SK-N-SH (cell line): ENCODE data around the gene LSR. TPM values are rescaled to one million over a fixed set of nuclear protein-coding genes. Genes with fewer than 3 reads are reported as not detected.

Experiments used
- CTCF ChIA-PET: fragments of 300-600, 350-600 bp; formaldehyde crosslinking; extraction: SDS; loops from one replicate; lab custom pipeline; 2021; lab: Yijun Ruan, JAX
- POLR2A ChIA-PET: fragments of 350-600 bp; sonication (Branson Sonifier 250); formaldehyde crosslinking; extraction: SDS; loops from one replicate; lab custom pipeline; 2020; ENCODE audit warnings: antibody characterized with exemption, inconsistent platforms; lab: Yijun Ruan, JAX
- DNase-seq: peaks from one replicate; pipeline ENCODE4 v3.0.0; 2012
- H2AFZ ChIP-seq: fragments of 200-600 bp; sonication (generic); 2 replicates; pipeline ENCODE4 v1.8.1; 2016; ENCODE audit warnings: antibody characterized with exemption, mild to moderate bottlenecking, low read depth
- H3F3A ChIP-seq: fragments of 200-600 bp; sonication (generic); replicated peaks from 2 replicates; pipeline ENCODE3; 2016; ENCODE audit warnings: antibody characterized with exemption, mild to moderate bottlenecking; ENCODE audit not compliant: insufficient read depth
- H3K27ac ChIP-seq, 2 experiments: fragments of 200-500 bp in 1 of 2; fragments of 200-600 bp in 1 of 2; sonication (Bioruptor generic) in 1 of 2; sonication (generic), shearing (Covaris generic) in 1 of 2; 2 replicates each; pipeline versions ENCODE4 v1.5.1 to v1.6.1; 2014 to 2016; ENCODE audit warnings: low read depth in 2 of 2, inconsistent platforms in 1 of 2, low read length in 1 of 2, mild to moderate bottlenecking in 1 of 2, mixed read lengths in 1 of 2
- H3K27me3 ChIP-seq: fragments of 200-600 bp; sonication (generic), shearing (Covaris generic); 2 replicates; pipeline ENCODE4 v1.6.1; 2016; ENCODE audit warnings: mixed run types; ENCODE audit not compliant: insufficient read depth
- H3K36me3 ChIP-seq, 2 experiments: fragments of 200-500 bp in 1 of 2; fragments of 200-600 bp in 1 of 2; sonication (Bioruptor generic) in 1 of 2; sonication (generic) in 1 of 2; replicated peaks in 1 of 2; 2 replicates each; pipeline versions ENCODE3 to v1.5.1; 2014 to 2016; ENCODE audit warnings: low read length in 1 of 2, mild to moderate bottlenecking in 1 of 2; ENCODE audit not compliant: insufficient read depth in 2 of 2, control insufficient read depth in 1 of 2
- H3K4me1 ChIP-seq, 2 experiments: fragments of 200-500 bp in 1 of 2; fragments of 200-600 bp in 1 of 2; sonication (Bioruptor generic) in 1 of 2; sonication (generic), shearing (Covaris generic) in 1 of 2; 2 replicates each; pipeline versions ENCODE4 v1.5.1 to v1.6.1; 2014 to 2016; ENCODE audit warnings: low read depth in 1 of 2, low read length in 1 of 2, mixed run types in 1 of 2; ENCODE audit not compliant: insufficient read depth in 2 of 2, control insufficient read depth in 1 of 2
- H3K4me2 ChIP-seq: fragments of 200-600 bp; sonication (generic), shearing (Covaris generic); 2 replicates; pipeline ENCODE4 v1.6.1; 2017; ENCODE audit warnings: mixed run types
- H3K4me3 ChIP-seq, 2 experiments: fragments of 200-500 bp in 1 of 2; fragments of 200-600 bp in 1 of 2; sonication (Bioruptor generic) in 1 of 2; sonication (generic), shearing (Covaris generic) in 1 of 2; 2 replicates each; pipeline versions ENCODE4 v1.5.1 to v1.8.1; 2014 to 2016; ENCODE audit warnings: low read depth in 2 of 2, inconsistent platforms in 1 of 2, low read length in 1 of 2, mild to moderate bottlenecking in 1 of 2, mixed read lengths in 1 of 2, moderate library complexity in 1 of 2
- H3K79me2 ChIP-seq: fragments of 200-600 bp; sonication (generic); 2 replicates; pipeline ENCODE4 v1.8.1; 2017; ENCODE audit warnings: mild to moderate bottlenecking; ENCODE audit not compliant: insufficient read depth
- H3K9ac ChIP-seq: fragments of 200-600 bp; sonication (generic); 2 replicates; pipeline ENCODE4 v1.6.1; 2017; ENCODE audit warnings: mixed run types
- H3K9me2 ChIP-seq: fragments of 200-600 bp; sonication (generic); 2 replicates; pipeline ENCODE4 v1.6.1; 2017; ENCODE audit warnings: mixed run types
- H3K9me3 ChIP-seq: fragments of 200-600 bp; sonication (generic); 2 replicates; pipeline ENCODE4 v1.6.1; 2017; ENCODE audit warnings: mixed run types, mild to moderate bottlenecking, moderate library complexity
- H4K20me1 ChIP-seq: fragments of 200-600 bp; sonication (generic); 2 replicates; pipeline ENCODE4 v1.6.1; 2017; ENCODE audit warnings: mild to moderate bottlenecking, mixed run types; ENCODE audit not compliant: insufficient read depth
- CHD2 ChIP-seq: fragments of 150-350 bp; IDR thresholded peaks from 2 replicates; pipeline ENCODE4 v1.6.1; 2018; ENCODE audit warnings: low read length; ENCODE audit not compliant: partially characterized antibody
- ELF1 ChIP-seq: IDR thresholded peaks from 2 replicates; pipeline ENCODE4 v1.4.0; 2012
- EP300 ChIP-seq, 2 experiments: IDR thresholded peaks; 2 replicates each; pipeline versions ENCODE4 v1.4.0 to v1.6.1; 2012; ENCODE audit warnings: borderline replicate concordance in 1 of 2, low read depth in 1 of 2, low read length in 1 of 2
- EZH2phosphoT487 ChIP-seq: fragments of 200-600 bp; sonication (generic); IDR thresholded peaks from 2 replicates; pipeline ENCODE4 v1.6.1; 2017; ENCODE audit warnings: low read depth, mixed run types, mild to moderate bottlenecking, antibody characterized with exemption, moderate library complexity, borderline replicate concordance
- FOSL2 ChIP-seq: IDR thresholded peaks from 2 replicates; pipeline ENCODE4 v1.4.0; 2012; ENCODE audit warnings: low read depth, mild to moderate bottlenecking, moderate library complexity, borderline replicate concordance
- GATA2 ChIP-seq: sonication (generic); formaldehyde crosslinking; IDR thresholded peaks from 2 replicates; pipeline ENCODE4 v1.5.0; 2020; ENCODE audit warnings: mild to moderate bottlenecking, missing genetic modification reagents
- NRF1 ChIP-seq: IDR thresholded peaks from 2 replicates; pipeline ENCODE4 v1.6.1; 2012; ENCODE audit warnings: low read depth, mild to moderate bottlenecking, low read length
- POLR2AphosphoS5 ChIP-seq: IDR thresholded peaks from 2 replicates; pipeline ENCODE4 v1.6.1; 2012; ENCODE audit warnings: low read depth, low read length
- RAD21 ChIP-seq: IDR thresholded peaks from 2 replicates; pipeline ENCODE4 v1.6.1; 2012; ENCODE audit warnings: mild to moderate bottlenecking, low read length
- RFX5 ChIP-seq: IDR thresholded peaks from 2 replicates; pipeline ENCODE4 v1.6.1; 2012; ENCODE audit warnings: mild to moderate bottlenecking, improper control_type of control experiment, low read length
- SMC3 ChIP-seq: IDR thresholded peaks from 2 replicates; pipeline ENCODE4 v1.6.1; 2012; ENCODE audit warnings: low read depth, low read length, improper control_type of control experiment
- WGBS: methylation state at CpG from one replicate; pipeline ENCODE4 v1.1.6; 2017; ENCODE audit warnings: low lambda C conversion rate; 5-methylcytosine and 5-hydroxymethylcytosine counted together
- polyA plus RNA-seq, 3 experiments: library from polyadenylated mRNA; depleted of rRNA; stranded (reverse); fragments of >200 nt; gene quantifications; 2 replicates each; pipeline ENCODE4 v1.2.3, GENCODE V29; 2012
- TF ChIP-seq, protein P1 (sequence below): IDR thresholded peaks from 2 replicates; pipeline ENCODE4 v1.6.1; 2012; ENCODE audit warnings: mild to moderate bottlenecking, low read depth, low read length, moderate library complexity
- TF ChIP-seq, protein P2 (sequence below): IDR thresholded peaks from 2 replicates; pipeline ENCODE4 v1.4.0; 2012; ENCODE audit warnings: low read depth, borderline replicate concordance

Gene LSR
- polyA plus RNA-seq, 1 of the 3 experiments (the other 2 are of a cell fraction) = 0.62 TPM

DNA sequence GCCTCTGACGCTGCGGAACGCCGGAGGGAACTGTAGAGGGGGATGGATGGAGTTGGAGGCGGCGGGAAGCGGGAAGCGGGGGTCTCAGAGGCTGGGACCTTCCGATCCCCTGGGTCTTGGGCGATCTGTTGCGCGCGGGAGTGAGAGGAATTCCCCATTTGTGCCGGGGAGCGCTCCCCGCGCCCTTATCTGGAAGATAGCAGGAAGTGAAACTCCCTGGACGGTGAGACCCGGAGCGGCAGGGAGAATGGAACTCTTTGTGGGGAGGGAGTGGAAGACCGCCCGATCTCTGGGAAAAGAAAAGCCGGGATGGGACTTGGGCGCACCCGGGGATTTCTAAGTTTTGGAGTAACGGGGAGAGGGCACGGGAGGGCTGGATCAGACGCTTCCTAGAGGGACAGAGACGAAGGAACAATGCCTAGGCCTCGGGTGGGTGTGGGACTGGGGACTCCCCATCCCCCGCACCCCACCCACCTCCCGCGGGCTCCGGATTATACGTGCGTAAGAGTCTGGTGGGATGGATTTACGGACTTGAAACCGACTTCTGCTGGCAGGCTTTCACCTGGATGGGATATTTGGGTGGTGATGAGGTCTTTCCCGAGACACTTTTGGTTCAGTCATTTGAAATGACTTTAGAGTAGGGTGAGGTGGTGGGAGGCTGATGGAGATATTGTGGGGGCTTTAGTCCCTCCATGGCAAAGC, 495 bp downstream of the LSR start:
- no peak for DNase-seq
- TF ChIP-seq EZH2phosphoT487 = no peak
- TF ChIP-seq RAD21 = no peak
- TF ChIP-seq GATA2 (CRISPR knock-in tag) = no peak
- no peak for TF ChIP-seq POLR2AphosphoS5
- TF ChIP-seq SMC3 = no peak
- TF ChIP-seq CHD2 = no peak
- no peak for TF ChIP-seq EP300 (IDR thresholded peaks at IDR 0.05; ENCODE audit: borderline replicate concordance in 1 of 2, low read depth in 1 of 2, low read length in 1 of 2)
- TF ChIP-seq, protein P1, sequence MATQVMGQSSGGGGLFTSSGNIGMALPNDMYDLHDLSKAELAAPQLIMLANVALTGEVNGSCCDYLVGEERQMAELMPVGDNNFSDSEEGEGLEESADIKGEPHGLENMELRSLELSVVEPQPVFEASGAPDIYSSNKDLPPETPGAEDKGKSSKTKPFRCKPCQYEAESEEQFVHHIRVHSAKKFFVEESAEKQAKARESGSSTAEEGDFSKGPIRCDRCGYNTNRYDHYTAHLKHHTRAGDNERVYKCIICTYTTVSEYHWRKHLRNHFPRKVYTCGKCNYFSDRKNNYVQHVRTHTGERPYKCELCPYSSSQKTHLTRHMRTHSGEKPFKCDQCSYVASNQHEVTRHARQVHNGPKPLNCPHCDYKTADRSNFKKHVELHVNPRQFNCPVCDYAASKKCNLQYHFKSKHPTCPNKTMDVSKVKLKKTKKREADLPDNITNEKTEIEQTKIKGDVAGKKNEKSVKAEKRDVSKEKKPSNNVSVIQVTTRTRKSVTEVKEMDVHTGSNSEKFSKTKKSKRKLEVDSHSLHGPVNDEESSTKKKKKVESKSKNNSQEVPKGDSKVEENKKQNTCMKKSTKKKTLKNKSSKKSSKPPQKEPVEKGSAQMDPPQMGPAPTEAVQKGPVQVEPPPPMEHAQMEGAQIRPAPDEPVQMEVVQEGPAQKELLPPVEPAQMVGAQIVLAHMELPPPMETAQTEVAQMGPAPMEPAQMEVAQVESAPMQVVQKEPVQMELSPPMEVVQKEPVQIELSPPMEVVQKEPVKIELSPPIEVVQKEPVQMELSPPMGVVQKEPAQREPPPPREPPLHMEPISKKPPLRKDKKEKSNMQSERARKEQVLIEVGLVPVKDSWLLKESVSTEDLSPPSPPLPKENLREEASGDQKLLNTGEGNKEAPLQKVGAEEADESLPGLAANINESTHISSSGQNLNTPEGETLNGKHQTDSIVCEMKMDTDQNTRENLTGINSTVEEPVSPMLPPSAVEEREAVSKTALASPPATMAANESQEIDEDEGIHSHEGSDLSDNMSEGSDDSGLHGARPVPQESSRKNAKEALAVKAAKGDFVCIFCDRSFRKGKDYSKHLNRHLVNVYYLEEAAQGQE = no peak
- no peak for TF ChIP-seq NRF1
- no peak for TF ChIP-seq ELF1
- TF ChIP-seq, protein P2, sequence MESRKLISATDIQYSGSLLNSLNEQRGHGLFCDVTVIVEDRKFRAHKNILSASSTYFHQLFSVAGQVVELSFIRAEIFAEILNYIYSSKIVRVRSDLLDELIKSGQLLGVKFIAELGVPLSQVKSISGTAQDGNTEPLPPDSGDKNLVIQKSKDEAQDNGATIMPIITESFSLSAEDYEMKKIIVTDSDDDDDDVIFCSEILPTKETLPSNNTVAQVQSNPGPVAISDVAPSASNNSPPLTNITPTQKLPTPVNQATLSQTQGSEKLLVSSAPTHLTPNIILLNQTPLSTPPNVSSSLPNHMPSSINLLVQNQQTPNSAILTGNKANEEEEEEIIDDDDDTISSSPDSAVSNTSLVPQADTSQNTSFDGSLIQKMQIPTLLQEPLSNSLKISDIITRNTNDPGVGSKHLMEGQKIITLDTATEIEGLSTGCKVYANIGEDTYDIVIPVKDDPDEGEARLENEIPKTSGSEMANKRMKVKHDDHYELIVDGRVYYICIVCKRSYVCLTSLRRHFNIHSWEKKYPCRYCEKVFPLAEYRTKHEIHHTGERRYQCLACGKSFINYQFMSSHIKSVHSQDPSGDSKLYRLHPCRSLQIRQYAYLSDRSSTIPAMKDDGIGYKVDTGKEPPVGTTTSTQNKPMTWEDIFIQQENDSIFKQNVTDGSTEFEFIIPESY = no peak
- TF ChIP-seq RFX5 = no peak
- TF ChIP-seq FOSL2 = no peak
- TF ChIP-seq, all 33 proteins: peak for 0
- Histone ChIP-seq H3K4me1 (no peaks in the 10 kb centered on the region), H3K79me2 (no peaks in the 10 kb centered on the region), H3K4me2 (no peak overlapping the region), H3K9me3 (no peaks in the 10 kb centered on the region; the same call in 1 of the 2 replicates), H3K4me3 (no peak overlapping the region), H3K27ac (no peak overlapping the region), H3F3A (no peaks in the 10 kb centered on the region), H3K9me2 (no peaks in the 10 kb centered on the region), H4K20me1 (no peaks in the 10 kb centered on the region), H2AFZ (no peak overlapping the region), H3K9ac (no peak overlapping the region), H3K36me3 (no peaks in the 10 kb centered on the region), H3K27me3 (peaks cover 51% of the 10 kb centered on the region)
- CTCF ChIA-PET = no interaction called here
- POLR2A ChIA-PET = no interaction called here
- 14% methylated on average over 39 of the region's 39 CpGs for WGBS
